Measurements from ENCODE around the gene PTPRG.

- peak; percentile 17 for TF ChIP-seq CTCF (IDR thresholded peaks at IDR 0.05; ENCODE audit: insufficient read depth, low read depth, low read length)
- no peak for TF ChIP-seq EZH2 (IDR thresholded peaks at IDR 0.05; ENCODE audit: insufficient read depth, low read length)
Measured at GRCh38 chr3:62109534-62109933, 548.2 kb downstream of the PTPRG start.
